Measurements from ENCODE around the gene SNORC. TPM values are rescaled to one million over a fixed set of nuclear protein-coding genes. Genes with fewer than 3 reads are reported as not detected.
A peak's percentile ranks its signal among the peaks of the same experiment; 100 is the strongest.

The SNORC gene
- total RNA-seq, 6 experiments from 2014 or later, result 2.0 to 14.5 (median 9.1) TPM

- Histone ChIP-seq H3K27me3 (no peaks in the 10 kb centered on the region), H3K4me1 (peaks cover 0 to 7% (median 3%) of the 10 kb centered on the region in 4 donors), H3K27ac (no peak overlapping the region), H3K4me3 (no peak overlapping the region), H3K36me3 (no peaks in the 10 kb centered on the region), H3K9me3 (no peaks in the 10 kb centered on the region)
- TF ChIP-seq POLR2A (IDR thresholded peaks at IDR 0.05), result no peak
- TF ChIP-seq CTCF (IDR thresholded peaks at IDR 0.05), result no peak
- ATAC-seq (no peak), DNase-seq (no peak)
- intact Hi-C loops (cut with DNase I), result no loop called here
- WGBS (ENCODE audit: insufficient coverage, low coverage, low lambda C conversion rate, missing lambda C conversion rate), result 91% methylated on average over 4 of the region's 4 CpGs
Measured at GRCh38 chr2:232866104-232866503, 4.0 kb upstream of the SNORC start.

GRCh38 chr2:232869138-232870017, 686 bp upstream of the SNORC start:
- H3K4me3 ChIP-seq, result no peak overlapping the region
- H3K27ac ChIP-seq, result no peak overlapping the region
- DNase-seq, result peak in 1 of 3 donors; percentile 45
- H3K9me3 ChIP-seq, result no peaks in the 10 kb centered on the region
- TF ChIP-seq CTCF (IDR thresholded peaks at IDR 0.05) (no peak), POLR2A (IDR thresholded peaks at IDR 0.05) (no peak)
- no peaks in the 10 kb centered on the region for H3K27me3 ChIP-seq
- H3K4me1 ChIP-seq, result peaks cover 0 to 15% (median 6%) of the 10 kb centered on the region in 4 donors
- ATAC-seq, result peak in 2 of 4 donors; percentile 10 to 53
- no peaks in the 10 kb centered on the region for H3K36me3 ChIP-seq
- intact Hi-C loops (cut with DNase I), result no loop called here
- 79% methylated on average over 15 of the region's 15 CpGs for WGBS (ENCODE audit: insufficient coverage, low coverage, low lambda C conversion rate, missing lambda C conversion rate)

GRCh38 chr2:232870766-232871371, 805 bp downstream of the SNORC start:
- no peak overlapping the region for H3K27ac ChIP-seq
- ATAC-seq (no peak), DNase-seq (peak in 1 of 3 donors; percentile 41)
- H3K36me3 ChIP-seq, result no peaks in the 10 kb centered on the region
- WGBS (ENCODE audit: insufficient coverage, low coverage, low lambda C conversion rate, missing lambda C conversion rate), result 61% methylated on average over 5 of the region's 17 CpGs
- no peaks in the 10 kb centered on the region for H3K9me3 ChIP-seq
- no peak overlapping the region for H3K4me3 ChIP-seq
- no peaks in the 10 kb centered on the region for H3K27me3 ChIP-seq
- intact Hi-C loops (cut with DNase I), result no loop called here
- TF ChIP-seq CTCF (IDR thresholded peaks at IDR 0.05) (no peak), POLR2A (IDR thresholded peaks at IDR 0.05) (no peak)
- peaks cover 0 to 28% (median 7%) of the 10 kb centered on the region in 4 donors for H3K4me1 ChIP-seq

DNA sequence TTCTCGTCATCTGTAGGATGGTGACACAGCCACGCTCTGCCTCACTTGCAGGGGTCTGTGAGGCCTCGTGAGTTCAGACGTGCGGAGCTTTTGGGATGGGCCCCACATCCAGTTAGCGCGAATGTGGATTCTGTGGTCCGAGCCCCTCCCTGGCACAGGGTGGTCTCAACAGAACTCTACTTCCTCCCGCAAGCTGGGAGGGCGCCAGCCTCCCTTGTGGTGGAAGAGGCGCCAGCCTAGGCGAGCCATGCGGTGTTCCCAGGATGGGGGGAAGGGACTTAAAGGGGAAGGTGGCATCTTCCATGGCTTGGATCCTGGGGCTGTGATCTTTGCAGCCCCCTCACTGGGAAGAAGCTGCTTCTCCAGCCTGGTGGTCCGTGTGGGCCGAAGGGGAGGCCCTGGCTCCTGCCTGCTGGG, 1.4 kb downstream of the SNORC start:
- H3K36me3 ChIP-seq, result no peaks in the 10 kb centered on the region
- 83% methylated on average over 4 of the region's 15 CpGs for WGBS (ENCODE audit: insufficient coverage, low coverage, low lambda C conversion rate, missing lambda C conversion rate)

More for the DNA sequence above, 1.4 kb downstream of the SNORC start:
- TF ChIP-seq CTCF (IDR thresholded peaks at IDR 0.05) (no peak), POLR2A (IDR thresholded peaks at IDR 0.05) (no peak)
- no peaks in the 10 kb centered on the region for H3K27me3 ChIP-seq
- DNase-seq, result peak in 1 of 3 donors; percentile 43
- no peaks in the 10 kb centered on the region for H3K9me3 ChIP-seq
- ATAC-seq, result no peak
- H3K4me3 ChIP-seq, result no peak overlapping the region
- H3K4me1 ChIP-seq, result peaks cover 0 to 28% (median 7%) of the 10 kb centered on the region in 4 donors
- intact Hi-C loops (cut with DNase I), result no loop called here
- no peak overlapping the region for H3K27ac ChIP-seq

Measured in right lobe of liver (tissue), 6 donors.